Karpas-422 (cell line): ENCODE measurements around the gene ADAMTS15. TPM values are rescaled to one million over a fixed set of nuclear protein-coding genes. Genes with fewer than 3 reads are reported as not detected.

Source experiments
- total RNA-seq: library from RNA; depleted of rRNA; stranded (reverse); fragments of >200 nt; shearing (Covaris generic); gene quantifications from 2 replicates; pipeline ENCODE4 v1.2.3, GENCODE V29; 2014; ENCODE audit warnings: low replicate concordance; rRNA removed

Gene ADAMTS15
- total RNA-seq, 1 experiment from 2014 or later = not detected

Other genes with a start within 250 kb of the ADAMTS15 start
- gene ZBTB44, start 133.7 kb upstream of the ADAMTS15 start, total RNA-seq = 36.7 and 62.8 TPM in 2 replicates
- not detected in 2 replicates for gene ADAMTS8, start 20.0 kb upstream of the ADAMTS15 start, total RNA-seq